OCI-LY1 (cell line): ENCODE measurements around the gene DDX59.

Source experiments
- H2AFZ ChIP-seq: fragments of 200-600 bp; sonication (generic), shearing (Covaris generic); 2 replicates; pipeline ENCODE4 v1.6.0; 2014; ENCODE audit warnings: antibody characterized with exemption, mild to moderate bottlenecking, low read length
- H3F3A ChIP-seq: fragments of 200-600 bp; sonication (generic), shearing (Covaris generic); 2 replicates; pipeline ENCODE4 v1.6.0; 2014; ENCODE audit warnings: mild to moderate bottlenecking, antibody characterized with exemption, low read length, moderate library complexity; ENCODE audit not compliant: insufficient read depth
- H3K27ac ChIP-seq: fragments of 200-600 bp; sonication (generic); 2 replicates; pipeline ENCODE4 v1.5.1; 2014; ENCODE audit warnings: low read length, mixed run types, mild to moderate bottlenecking, low read depth; ENCODE audit not compliant: poor library complexity, severe bottlenecking
- H3K27me3 ChIP-seq: fragments of 200-600 bp; sonication (generic); 2 replicates; pipeline ENCODE4 v1.6.0; 2014; ENCODE audit warnings: antibody characterized with exemption, mild to moderate bottlenecking, low read length, moderate library complexity; ENCODE audit not compliant: insufficient read depth
- H3K36me3 ChIP-seq: fragments of 200-600 bp; sonication (generic); 2 replicates; pipeline ENCODE4 v1.6.1; 2014; ENCODE audit warnings: mild to moderate bottlenecking, antibody characterized with exemption, low read length, moderate library complexity, mixed read lengths; ENCODE audit not compliant: insufficient read depth
- H3K4me1 ChIP-seq: fragments of 200-600 bp; sonication (generic); 2 replicates; pipeline ENCODE4 v1.5.1; 2014; ENCODE audit warnings: mild to moderate bottlenecking, low read length, moderate library complexity; ENCODE audit not compliant: insufficient read depth, severe bottlenecking
- H3K4me2 ChIP-seq: fragments of 200-600 bp; sonication (generic), shearing (Covaris generic); 2 replicates; pipeline ENCODE4 v1.6.1; 2014; ENCODE audit warnings: low read length
- H3K4me3 ChIP-seq: fragments of 200-600 bp; sonication (generic); 2 replicates; pipeline ENCODE4 v1.5.1; 2014; ENCODE audit warnings: low read length, low read depth, mild to moderate bottlenecking, mixed read lengths; ENCODE audit not compliant: poor library complexity, severe bottlenecking
- H3K79me2 ChIP-seq: fragments of 200-600 bp; shearing (Covaris generic); 2 replicates; pipeline ENCODE4 v1.6.1; 2016; ENCODE audit warnings: mixed run types, low read length, mixed read lengths; ENCODE audit not compliant: insufficient read depth
- H3K9ac ChIP-seq: fragments of 200-600 bp; sonication (generic), shearing (Covaris generic); 2 replicates; pipeline ENCODE4 v1.6.1; 2014; ENCODE audit warnings: mild to moderate bottlenecking, low read length, mixed read lengths
- H3K9me2 ChIP-seq: fragments of 200-600 bp; sonication (generic), shearing (Covaris generic); 2 replicates; pipeline ENCODE4 v1.6.1; 2014; ENCODE audit warnings: low read depth, mild to moderate bottlenecking, low read length, mixed read lengths
- H3K9me3 ChIP-seq: fragments of 200-600 bp; shearing (Covaris generic); 2 replicates; pipeline ENCODE4 v1.6.1; 2014; ENCODE audit warnings: low read length, mixed read lengths
- H4K20me1 ChIP-seq: fragments of 200-600 bp; sonication (generic), shearing (Covaris generic); 2 replicates; pipeline ENCODE4 v1.6.0; 2016; ENCODE audit warnings: mild to moderate bottlenecking, low read length; ENCODE audit not compliant: insufficient read depth
- EZH2 ChIP-seq: fragments of 200-600 bp; sonication (generic), shearing (Covaris generic); IDR thresholded peaks from 2 replicates; pipeline ENCODE4 v1.8.0; 2017; ENCODE audit warnings: borderline replicate concordance, mixed run types, mild to moderate bottlenecking, antibody characterized with exemption, low read length, moderate library complexity, mixed read lengths
- TF ChIP-seq, protein P1 (sequence below): fragments of 200-600 bp; sonication (generic), shearing (Covaris generic); IDR thresholded peaks from 2 replicates; pipeline ENCODE4 v1.5.1; 2017; ENCODE audit warnings: mild to moderate bottlenecking, antibody characterized with exemption, low read length, moderate library complexity, mixed read lengths

DDX59 gene

DNA sequence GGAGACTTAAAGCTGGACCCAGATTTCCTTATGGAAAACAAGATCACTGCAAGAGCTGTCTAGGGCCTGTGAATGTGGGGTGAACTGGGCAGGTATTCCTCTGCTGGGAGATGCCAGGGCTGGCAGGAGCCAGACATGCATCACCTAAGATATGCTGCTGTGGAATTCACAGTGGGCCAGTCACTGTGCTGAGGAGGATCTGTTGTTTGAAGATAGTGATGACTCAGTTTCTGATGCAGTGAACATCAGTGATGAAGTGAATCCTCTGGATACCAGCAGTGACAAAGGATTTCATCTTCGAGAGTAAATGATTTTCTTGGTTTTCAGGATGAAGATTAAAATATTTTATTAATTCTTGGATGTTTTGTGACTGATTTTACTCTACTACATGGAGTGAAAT lies 39.1 kb upstream of the DDX59 start:
- Histone ChIP-seq H3K27me3 (no peaks in the 10 kb centered on the region), H3K36me3 (no peaks in the 10 kb centered on the region), H3K9me3 (no peaks in the 10 kb centered on the region), H3K9me2 (no peaks in the 10 kb centered on the region), H3K79me2 (no peaks in the 10 kb centered on the region), H3K4me2 (no peak overlapping the region), H4K20me1 (no peaks in the 10 kb centered on the region), H3K4me1 (no peaks in the 10 kb centered on the region), H2AFZ (no peak overlapping the region), H3F3A (no peaks in the 10 kb centered on the region), H3K27ac (no peak overlapping the region), H3K4me3 (no peak overlapping the region), H3K9ac (no peak overlapping the region)
- TF ChIP-seq EZH2, result no peak
- TF ChIP-seq, protein P1, sequence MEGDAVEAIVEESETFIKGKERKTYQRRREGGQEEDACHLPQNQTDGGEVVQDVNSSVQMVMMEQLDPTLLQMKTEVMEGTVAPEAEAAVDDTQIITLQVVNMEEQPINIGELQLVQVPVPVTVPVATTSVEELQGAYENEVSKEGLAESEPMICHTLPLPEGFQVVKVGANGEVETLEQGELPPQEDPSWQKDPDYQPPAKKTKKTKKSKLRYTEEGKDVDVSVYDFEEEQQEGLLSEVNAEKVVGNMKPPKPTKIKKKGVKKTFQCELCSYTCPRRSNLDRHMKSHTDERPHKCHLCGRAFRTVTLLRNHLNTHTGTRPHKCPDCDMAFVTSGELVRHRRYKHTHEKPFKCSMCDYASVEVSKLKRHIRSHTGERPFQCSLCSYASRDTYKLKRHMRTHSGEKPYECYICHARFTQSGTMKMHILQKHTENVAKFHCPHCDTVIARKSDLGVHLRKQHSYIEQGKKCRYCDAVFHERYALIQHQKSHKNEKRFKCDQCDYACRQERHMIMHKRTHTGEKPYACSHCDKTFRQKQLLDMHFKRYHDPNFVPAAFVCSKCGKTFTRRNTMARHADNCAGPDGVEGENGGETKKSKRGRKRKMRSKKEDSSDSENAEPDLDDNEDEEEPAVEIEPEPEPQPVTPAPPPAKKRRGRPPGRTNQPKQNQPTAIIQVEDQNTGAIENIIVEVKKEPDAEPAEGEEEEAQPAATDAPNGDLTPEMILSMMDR, result no peak

GRCh38 chr1:200708161-200708560 lies 38.5 kb upstream of the DDX59 start:
- Histone ChIP-seq H3K4me2 (no peak overlapping the region), H3K27me3 (no peaks in the 10 kb centered on the region), H3K9me3 (no peaks in the 10 kb centered on the region), H2AFZ (no peak overlapping the region), H3K4me1 (no peaks in the 10 kb centered on the region), H3K4me3 (no peak overlapping the region), H3K36me3 (no peaks in the 10 kb centered on the region), H4K20me1 (no peaks in the 10 kb centered on the region), H3F3A (no peaks in the 10 kb centered on the region), H3K79me2 (no peaks in the 10 kb centered on the region), H3K9ac (no peak overlapping the region), H3K9me2 (no peaks in the 10 kb centered on the region), H3K27ac (no peak overlapping the region)
- no peak for TF ChIP-seq EZH2
- TF ChIP-seq, protein P1, result no peak

- Histone ChIP-seq H3K4me3 (no peak overlapping the region), H3K27me3 (no peaks in the 10 kb centered on the region), H3K27ac (no peak overlapping the region), H3K9me2 (no peaks in the 10 kb centered on the region), H3K9ac (no peak overlapping the region), H3K36me3 (no peaks in the 10 kb centered on the region), H3K4me1 (no peaks in the 10 kb centered on the region), H3F3A (no peaks in the 10 kb centered on the region), H2AFZ (no peak overlapping the region), H3K9me3 (no peaks in the 10 kb centered on the region), H4K20me1 (no peaks in the 10 kb centered on the region), H3K79me2 (no peaks in the 10 kb centered on the region), H3K4me2 (no peak overlapping the region)
- TF ChIP-seq EZH2, result no peak
- TF ChIP-seq, protein P1, result no peak
Observed at GRCh38 chr1:200707116-200707515, 37.4 kb upstream of the DDX59 start.
